Endothelial cell (in vitro differentiated cells): Measurements from ENCODE around the gene PRPF6. TPM values are rescaled to one million over a fixed set of nuclear protein-coding genes. Genes with fewer than 3 reads are reported as not detected.

Source experiments
- DNase-seq: peaks from one replicate; pipeline ENCODE4 v3.0.0; 2021; ENCODE audit warnings: low spot score
- H3K27ac Mint-ChIP-seq: one replicate; pipeline ENCODE4 v1.8.0; 2021; ENCODE audit warnings: mixed read lengths, inconsistent platforms; ENCODE audit not compliant: unreplicated experiment
- H3K27me3 Mint-ChIP-seq: one replicate; pipeline ENCODE4 v1.8.0; 2021; ENCODE audit warnings: mild to moderate bottlenecking, moderate library complexity, mixed read lengths, inconsistent platforms; ENCODE audit not compliant: unreplicated experiment
- H3K36me3 Mint-ChIP-seq: one replicate; pipeline ENCODE4 v1.8.0; 2021; ENCODE audit warnings: mild to moderate bottlenecking, low read depth, mixed read lengths, inconsistent platforms; ENCODE audit not compliant: unreplicated experiment
- H3K4me1 Mint-ChIP-seq: one replicate; pipeline ENCODE4 v1.8.0; 2021; ENCODE audit warnings: mild to moderate bottlenecking, mixed read lengths, inconsistent platforms; ENCODE audit not compliant: unreplicated experiment
- H3K4me3 Mint-ChIP-seq: one replicate; pipeline ENCODE4 v1.8.0; 2021; ENCODE audit warnings: mild to moderate bottlenecking, mixed read lengths, inconsistent platforms; ENCODE audit not compliant: unreplicated experiment
- H3K9me3 Mint-ChIP-seq: one replicate; pipeline ENCODE4 v1.8.0; 2021; ENCODE audit warnings: mixed read lengths, inconsistent platforms; ENCODE audit not compliant: unreplicated experiment
- CTCF ChIP-seq: fragments of 200-600 bp; sonication (generic); IDR thresholded peaks from one replicate; pipeline ENCODE4 v1.5.0; 2021; ENCODE audit warnings: antibody characterized with exemption; ENCODE audit not compliant: unreplicated experiment
- total RNA-seq: library from RNA; stranded (reverse); fragmentation: NEBNext Ultra II Directional; extraction: Animal tissue kit (Norgen Biotek cat#: 25700); gene quantifications from one replicate; pipeline ENCODE4 v1.2.1, GENCODE V29; 2021; ENCODE audit not compliant: unreplicated experiment

Gene PRPF6
- total RNA-seq, 1 donor from 2014 or later: 73.4 TPM

GRCh38 chr20:64055396-64055892 lies 74.5 kb downstream of the PRPF6 start:
- H3K27me3 Mint-ChIP-seq: peaks cover 11% of the 10 kb centered on the region
- H3K27ac Mint-ChIP-seq: peak overlapping the region; percentile 82
- H3K4me1 Mint-ChIP-seq: peaks cover 42% of the 10 kb centered on the region
- DNase-seq: no peak
- no peak for TF ChIP-seq CTCF
- H3K36me3 Mint-ChIP-seq: no peaks in the 10 kb centered on the region
- no peaks in the 10 kb centered on the region for H3K9me3 Mint-ChIP-seq
- peak overlapping the region; percentile 84 for H3K4me3 Mint-ChIP-seq

DNA sequence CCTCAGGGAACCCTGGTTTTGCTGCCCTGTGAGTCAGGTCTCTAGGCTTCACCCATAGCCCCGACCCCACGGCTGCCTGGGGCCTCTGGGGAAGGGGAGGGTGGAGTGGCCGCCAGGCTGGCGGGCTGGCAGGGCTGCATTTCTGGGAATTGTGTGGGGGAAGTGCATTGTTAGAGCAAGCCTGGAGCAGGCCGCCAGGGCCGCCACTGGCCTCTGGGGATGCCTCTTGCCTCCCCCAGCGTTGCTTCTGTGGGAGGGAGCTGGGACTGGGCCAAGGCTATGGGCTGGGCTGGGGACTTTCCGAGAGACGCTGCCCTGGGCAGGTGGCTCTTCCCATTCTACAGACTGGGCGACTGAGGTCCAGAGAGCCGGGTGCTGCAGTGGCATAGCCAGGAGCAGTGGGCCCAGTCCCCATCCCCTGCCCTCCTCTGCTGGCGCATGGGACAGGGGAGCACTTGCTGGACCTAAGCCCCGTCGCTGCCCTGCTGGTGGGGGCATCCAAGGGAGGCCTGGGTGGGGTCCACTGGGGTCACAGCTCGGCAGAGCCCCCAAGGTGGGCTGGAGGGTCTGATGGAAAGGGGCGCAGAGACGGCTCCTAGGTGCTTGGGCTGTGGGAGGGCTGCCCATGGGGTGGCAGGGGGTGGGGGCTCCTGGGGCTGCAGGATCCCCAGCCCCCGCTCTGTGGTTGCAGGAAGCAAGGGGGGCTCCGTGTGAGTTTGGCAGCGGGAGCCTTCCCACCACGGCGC lies 75.1 kb downstream of the PRPF6 start:
- no peak for TF ChIP-seq CTCF
- no peaks in the 10 kb centered on the region for H3K9me3 Mint-ChIP-seq
- peak; percentile 51 for DNase-seq
- H3K27me3 Mint-ChIP-seq: peaks cover 9% of the 10 kb centered on the region
- no peak overlapping the region for H3K4me3 Mint-ChIP-seq
- H3K27ac Mint-ChIP-seq: no peak overlapping the region
- peaks cover 42% of the 10 kb centered on the region for H3K4me1 Mint-ChIP-seq
- H3K36me3 Mint-ChIP-seq: no peaks in the 10 kb centered on the region

DNA sequence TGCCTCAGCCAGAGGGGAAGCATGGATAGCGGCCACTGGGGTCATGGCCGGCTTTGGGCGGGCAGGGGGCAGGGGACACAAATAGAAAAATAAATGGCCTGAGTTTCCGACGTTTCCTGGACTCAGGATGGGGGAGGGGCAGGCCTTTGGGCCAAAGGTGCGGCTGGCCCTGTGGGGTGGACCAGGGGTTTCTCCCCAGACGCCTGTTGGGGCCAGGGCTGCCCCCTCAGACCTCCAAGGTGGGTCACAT lies 75.6 kb downstream of the PRPF6 start:
- Mint-ChIP-seq H3K4me1 (peaks cover 40% of the 10 kb centered on the region), H3K4me3 (no peak overlapping the region), H3K9me3 (no peaks in the 10 kb centered on the region), H3K27ac (no peak overlapping the region), H3K36me3 (no peaks in the 10 kb centered on the region), H3K27me3 (peaks cover 9% of the 10 kb centered on the region)
- no peak for TF ChIP-seq CTCF
- no peak for DNase-seq

GRCh38 chr20:64056889-64057627 lies 76.1 kb downstream of the PRPF6 start:
- no peak for TF ChIP-seq CTCF
- Mint-ChIP-seq H3K27ac (no peak overlapping the region), H3K4me3 (no peak overlapping the region), H3K9me3 (no peaks in the 10 kb centered on the region), H3K27me3 (peaks cover 12% of the 10 kb centered on the region), H3K36me3 (no peaks in the 10 kb centered on the region), H3K4me1 (peaks cover 38% of the 10 kb centered on the region)
- no peak for DNase-seq
